ENCODE measurements around the gene LRP11. TPM values are rescaled to one million over a fixed set of nuclear protein-coding genes. Genes with fewer than 3 reads are reported as not detected.
"Not testable (repeated sequence)": the region's sequence is repeated elsewhere in the genome, so short reads cannot be mapped to it uniquely, and the experiment has no call there.

Gene LRP11, protein sequence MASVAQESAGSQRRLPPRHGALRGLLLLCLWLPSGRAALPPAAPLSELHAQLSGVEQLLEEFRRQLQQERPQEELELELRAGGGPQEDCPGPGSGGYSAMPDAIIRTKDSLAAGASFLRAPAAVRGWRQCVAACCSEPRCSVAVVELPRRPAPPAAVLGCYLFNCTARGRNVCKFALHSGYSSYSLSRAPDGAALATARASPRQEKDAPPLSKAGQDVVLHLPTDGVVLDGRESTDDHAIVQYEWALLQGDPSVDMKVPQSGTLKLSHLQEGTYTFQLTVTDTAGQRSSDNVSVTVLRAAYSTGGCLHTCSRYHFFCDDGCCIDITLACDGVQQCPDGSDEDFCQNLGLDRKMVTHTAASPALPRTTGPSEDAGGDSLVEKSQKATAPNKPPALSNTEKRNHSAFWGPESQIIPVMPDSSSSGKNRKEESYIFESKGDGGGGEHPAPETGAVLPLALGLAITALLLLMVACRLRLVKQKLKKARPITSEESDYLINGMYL
- total RNA-seq: 0.21 TPM

DNA sequence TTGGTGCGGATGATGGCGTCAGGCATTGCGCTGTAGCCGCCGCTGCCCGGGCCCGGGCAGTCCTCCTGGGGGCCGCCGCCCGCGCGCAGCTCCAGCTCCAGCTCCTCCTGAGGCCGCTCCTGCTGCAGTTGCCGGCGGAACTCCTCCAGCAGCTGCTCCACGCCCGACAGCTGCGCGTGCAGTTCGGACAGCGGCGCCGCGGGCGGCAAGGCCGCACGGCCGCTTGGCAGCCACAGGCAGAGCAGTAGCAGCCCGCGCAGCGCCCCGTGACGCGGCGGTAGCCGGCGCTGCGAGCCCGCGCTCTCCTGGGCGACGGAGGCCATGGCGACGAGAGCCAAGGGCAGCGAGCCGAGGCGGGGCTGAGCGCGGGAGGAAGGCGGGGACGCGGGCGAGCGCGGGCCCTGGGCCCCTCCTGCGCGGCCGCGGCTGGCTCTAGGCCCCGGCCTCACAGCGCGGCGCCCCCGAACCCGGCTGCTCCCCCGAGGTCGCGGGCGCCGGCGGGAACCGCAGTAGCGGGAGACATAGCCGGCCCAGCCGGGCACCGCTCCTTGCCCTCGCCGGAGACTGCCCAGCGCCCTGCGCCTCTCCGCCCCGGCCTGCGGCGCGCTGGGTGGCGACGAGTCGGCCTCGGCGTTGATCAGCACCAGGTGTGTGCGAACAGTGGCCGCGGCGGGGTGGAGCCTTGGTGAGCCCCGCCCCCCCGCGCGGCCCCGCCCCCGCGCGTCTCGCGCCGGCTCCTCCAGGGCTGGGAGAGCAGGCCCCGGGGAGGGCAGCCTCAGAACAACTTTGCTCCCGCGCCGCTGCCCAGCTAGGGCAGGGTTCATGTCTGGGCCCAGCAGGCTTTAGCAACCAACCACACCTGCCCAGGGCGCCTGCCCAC is at the start of gene LRP11:
Gene LRP11, minus strand, starts transcription at position 662 of the 880 bp plus-strand sequence. Its CDS starts 339 bp downstream, at position 323.
- H3K4me3 ChIP-seq (ENCODE audit: low read length): peak within 1 kb of the TSS; percentile 49

DNA sequence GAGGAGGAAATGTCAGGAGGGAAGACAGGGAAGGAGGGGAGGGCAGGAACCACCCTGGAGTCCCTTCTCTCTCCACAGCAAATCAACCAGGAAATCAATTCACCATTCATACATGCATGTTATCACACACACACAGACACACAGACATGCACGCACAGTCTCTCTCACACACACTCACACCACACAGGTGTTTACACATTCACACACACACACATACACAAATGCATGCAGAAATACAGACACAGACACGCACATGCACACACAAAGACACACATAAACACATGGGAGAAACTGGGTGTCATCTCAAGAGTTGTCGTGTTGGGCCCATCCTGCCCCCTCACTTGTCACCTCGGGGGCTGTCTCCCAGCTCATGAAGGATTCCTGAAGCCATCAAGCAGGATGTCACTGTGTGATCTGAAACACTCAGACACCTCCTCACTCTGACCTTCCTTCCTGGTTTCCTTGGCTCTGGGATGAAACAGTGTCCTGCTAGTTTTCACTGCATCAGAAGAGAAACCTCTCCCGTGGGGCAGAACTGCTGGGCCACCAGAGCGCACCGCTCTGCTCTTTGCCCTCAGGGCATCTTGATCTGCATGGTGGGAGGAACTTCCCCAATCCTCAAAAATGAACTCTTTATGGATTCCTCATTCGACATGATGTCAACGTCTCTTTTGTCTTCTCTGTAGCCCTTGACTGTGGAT is 49.5 kb upstream of the LRP11 start:
- no peaks in the 10 kb centered on the region for H3K4me1 ChIP-seq (ENCODE audit: insufficient read depth, low read length)

More for the DNA sequence above, at the start of gene LRP11:
- peaks cover 9% of the 10 kb centered on the region for H3K27me3 ChIP-seq (ENCODE audit: insufficient read depth, low read length)
- no peaks in the 10 kb centered on the region for H3K9me3 ChIP-seq (ENCODE audit: low read depth, low read length)
- H3K4me1 ChIP-seq (ENCODE audit: insufficient read depth, low read length): peaks cover 21% of the 10 kb centered on the region

GRCh38 chr6:149913085-149913484 is 48.9 kb upstream of the LRP11 start:
- Histone ChIP-seq H3K9me3 (ENCODE audit: low read depth, low read length) (no peaks in the 10 kb centered on the region), H3K27me3 (ENCODE audit: insufficient read depth, low read length) (no peaks in the 10 kb centered on the region), H3K4me1 (ENCODE audit: insufficient read depth, low read length) (no peaks in the 10 kb centered on the region), H3K4me3 (ENCODE audit: low read length) (no peak overlapping the region)

More for the DNA sequence above, 49.5 kb upstream of the LRP11 start:
- Histone ChIP-seq H3K4me3 (ENCODE audit: low read length) (no peak overlapping the region), H3K27me3 (ENCODE audit: insufficient read depth, low read length) (no peaks in the 10 kb centered on the region), H3K9me3 (ENCODE audit: low read depth, low read length) (no peaks in the 10 kb centered on the region)

DNA sequence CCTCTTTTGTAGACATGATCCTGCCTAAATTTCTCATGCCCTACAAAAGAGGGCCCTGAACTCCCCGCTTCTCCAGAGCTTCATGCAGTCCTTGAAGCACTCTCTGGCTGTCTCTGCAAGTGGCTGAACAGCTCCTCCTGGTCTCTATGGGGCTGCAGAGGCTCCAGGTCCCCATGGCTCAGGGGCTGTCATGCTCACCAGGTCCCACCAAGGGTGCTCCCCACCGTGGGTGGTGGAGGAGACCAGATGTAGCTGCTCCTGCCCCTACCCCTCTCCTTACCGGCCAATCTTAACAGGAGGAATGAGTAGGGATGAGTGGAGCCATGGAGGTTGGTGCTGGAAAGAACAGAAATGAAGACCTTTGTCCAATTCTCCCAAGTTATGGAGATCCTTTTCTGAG is 48.5 kb upstream of the LRP11 start:
- not testable (repeated sequence) for H3K4me1 ChIP-seq (ENCODE audit: insufficient read depth, low read length); H3K27me3 ChIP-seq (ENCODE audit: insufficient read depth, low read length); H3K4me3 ChIP-seq (ENCODE audit: low read length); H3K9me3 ChIP-seq (ENCODE audit: low read depth, low read length)

- Histone ChIP-seq H3K9me3 (ENCODE audit: low read depth, low read length) (no peaks in the 10 kb centered on the region), H3K4me1 (ENCODE audit: insufficient read depth, low read length) (no peaks in the 10 kb centered on the region), H3K27me3 (ENCODE audit: insufficient read depth, low read length) (no peaks in the 10 kb centered on the region), H3K4me3 (ENCODE audit: low read length) (no peak overlapping the region)
These were observed 46.6 kb upstream of the LRP11 start for GRCh38 chr6:149910721-149911151.

- H3K4me1 ChIP-seq (ENCODE audit: insufficient read depth, low read length): no peaks in the 10 kb centered on the region
- H3K9me3 ChIP-seq (ENCODE audit: low read depth, low read length): no peaks in the 10 kb centered on the region
- no peak overlapping the region for H3K4me3 ChIP-seq (ENCODE audit: low read length)
- no peaks in the 10 kb centered on the region for H3K27me3 ChIP-seq (ENCODE audit: insufficient read depth, low read length)
These were observed 45.7 kb upstream of the LRP11 start for GRCh38 chr6:149909701-149910470.

- H3K4me1 ChIP-seq (ENCODE audit: insufficient read depth, low read length); H3K27me3 ChIP-seq (ENCODE audit: insufficient read depth, low read length); H3K9me3 ChIP-seq (ENCODE audit: low read depth, low read length); H3K4me3 ChIP-seq (ENCODE audit: low read length): not testable (repeated sequence)
These were observed 44.3 kb upstream of the LRP11 start for GRCh38 chr6:149908480-149908879.

DNA sequence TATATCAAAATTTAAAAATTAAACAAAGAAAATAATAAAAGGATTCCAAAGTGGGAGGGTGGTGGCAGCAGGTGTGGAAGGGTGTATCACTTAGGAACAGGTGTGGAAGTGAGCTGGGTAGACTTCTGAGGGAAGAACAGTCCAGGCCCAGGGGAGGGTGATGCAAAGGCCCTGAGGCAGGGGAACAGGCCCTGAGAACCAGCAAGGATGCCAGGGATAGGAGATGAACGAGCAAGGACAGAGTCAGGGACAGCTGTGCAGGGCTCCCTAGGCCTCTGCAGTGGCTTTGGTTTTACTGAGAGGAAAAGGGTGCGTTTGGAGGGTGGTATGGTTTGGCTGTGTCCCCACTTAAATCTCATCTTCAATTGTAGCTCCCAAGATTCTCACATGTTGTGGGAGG is 43.2 kb upstream of the LRP11 start:
- H3K27me3 ChIP-seq (ENCODE audit: insufficient read depth, low read length): no peaks in the 10 kb centered on the region
- H3K9me3 ChIP-seq (ENCODE audit: low read depth, low read length): no peaks in the 10 kb centered on the region
- H3K4me1 ChIP-seq (ENCODE audit: insufficient read depth, low read length): no peaks in the 10 kb centered on the region
- no peak overlapping the region for H3K4me3 ChIP-seq (ENCODE audit: low read length)

- Histone ChIP-seq H3K9me3 (ENCODE audit: low read depth, low read length) (no peaks in the 10 kb centered on the region), H3K27me3 (ENCODE audit: insufficient read depth, low read length) (no peaks in the 10 kb centered on the region), H3K4me3 (ENCODE audit: low read length) (no peak overlapping the region), H3K4me1 (ENCODE audit: insufficient read depth, low read length) (no peaks in the 10 kb centered on the region)
These were observed 42.2 kb upstream of the LRP11 start for GRCh38 chr6:149906405-149906804.

DNA sequence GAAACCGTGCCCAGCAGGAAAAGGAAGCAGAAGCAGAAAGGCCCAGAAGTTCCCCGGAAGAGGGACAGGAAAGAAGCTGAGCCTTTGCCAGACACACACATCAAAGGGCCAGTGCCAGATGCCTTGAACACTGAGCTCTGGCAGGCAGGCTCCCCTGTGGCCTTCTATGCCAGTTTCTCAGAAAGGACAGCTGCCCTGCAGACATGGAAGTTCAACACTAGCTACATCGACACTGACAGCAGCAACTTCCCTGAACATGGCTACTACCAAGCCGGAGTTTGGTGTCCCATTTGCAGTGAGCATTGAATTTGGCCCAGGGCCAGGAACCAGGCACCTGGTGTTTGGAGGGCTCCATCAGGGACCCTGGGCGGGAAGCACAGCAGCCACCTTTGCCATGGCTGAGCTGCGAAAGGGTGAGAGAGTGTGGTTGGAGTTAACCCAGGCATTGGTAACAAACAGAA is 41.8 kb upstream of the LRP11 start:
- H3K27me3 ChIP-seq (ENCODE audit: insufficient read depth, low read length): no peaks in the 10 kb centered on the region
- H3K4me3 ChIP-seq (ENCODE audit: low read length): no peak overlapping the region
- no peaks in the 10 kb centered on the region for H3K4me1 ChIP-seq (ENCODE audit: insufficient read depth, low read length)
- H3K9me3 ChIP-seq (ENCODE audit: low read depth, low read length): no peaks in the 10 kb centered on the region

DNA sequence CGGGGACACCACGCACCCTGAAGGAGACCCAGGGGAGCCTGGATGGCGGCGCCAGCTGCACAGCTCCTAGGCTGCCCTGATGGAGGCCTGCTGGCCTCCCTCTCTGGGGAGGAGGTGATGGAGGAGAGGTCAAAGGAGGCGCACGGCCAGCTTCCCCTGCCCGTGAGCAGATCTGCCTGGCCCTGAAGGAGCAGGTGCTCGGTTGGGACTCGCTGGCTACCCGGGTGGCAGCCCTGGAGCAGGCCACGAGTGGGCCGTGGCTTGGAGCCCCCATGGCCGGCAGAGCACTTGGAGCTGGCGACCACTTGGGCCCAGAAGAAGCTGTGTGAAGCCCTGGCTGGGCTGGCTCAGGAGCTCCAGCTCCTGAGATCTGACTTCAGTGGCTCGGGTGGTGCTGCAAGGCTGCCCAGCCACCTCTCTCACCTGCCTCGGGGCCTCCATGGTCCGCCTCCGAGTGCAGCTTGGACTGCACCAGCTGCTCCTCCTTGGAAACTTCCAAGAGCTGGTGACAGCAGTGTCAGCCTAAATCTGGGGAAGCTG is 41.3 kb upstream of the LRP11 start:
- Histone ChIP-seq H3K9me3 (ENCODE audit: low read depth, low read length) (no peaks in the 10 kb centered on the region), H3K4me1 (ENCODE audit: insufficient read depth, low read length) (no peaks in the 10 kb centered on the region), H3K27me3 (ENCODE audit: insufficient read depth, low read length) (no peaks in the 10 kb centered on the region), H3K4me3 (ENCODE audit: low read length) (no peak overlapping the region)

GRCh38 chr6:149904661-149905370 is 40.7 kb upstream of the LRP11 start:
- H3K4me3 ChIP-seq (ENCODE audit: low read length): no peak overlapping the region
- H3K27me3 ChIP-seq (ENCODE audit: insufficient read depth, low read length): no peaks in the 10 kb centered on the region
- H3K4me1 ChIP-seq (ENCODE audit: insufficient read depth, low read length): no peaks in the 10 kb centered on the region
- H3K9me3 ChIP-seq (ENCODE audit: low read depth, low read length): no peaks in the 10 kb centered on the region

GRCh38 chr6:149903938-149904611 is 39.9 kb upstream of the LRP11 start:
- no peaks in the 10 kb centered on the region for H3K4me1 ChIP-seq (ENCODE audit: insufficient read depth, low read length)
- H3K4me3 ChIP-seq (ENCODE audit: low read length): no peak overlapping the region
- no peaks in the 10 kb centered on the region for H3K9me3 ChIP-seq (ENCODE audit: low read depth, low read length)
- H3K27me3 ChIP-seq (ENCODE audit: insufficient read depth, low read length): no peaks in the 10 kb centered on the region
